Measurements from ENCODE around the gene SERAC1.

SERAC1 gene

GRCh38 chr6:158080849-158081656 lies 87.0 kb downstream of the SERAC1 start:
- Histone ChIP-seq H3K36me3 (ENCODE audit: insufficient read depth, low read length) (peaks cover 45% of the 10 kb centered on the region), H2AFZ (ENCODE audit: low read length, unreplicated experiment) (no peak overlapping the region), H3K27me3 (ENCODE audit: insufficient read depth, low read length) (no peaks in the 10 kb centered on the region), H3K4me3 (ENCODE audit: low read depth, low read length) (no peak overlapping the region), H3K79me2 (ENCODE audit: control insufficient read depth, insufficient read depth, low read length, unreplicated experiment) (no peaks in the 10 kb centered on the region), H3K27ac (ENCODE audit: low read depth, low read length) (no peak overlapping the region), H3K4me1 (ENCODE audit: control insufficient read depth, insufficient read depth, low read length, unreplicated experiment) (peaks cover 8% of the 10 kb centered on the region)

GRCh38 chr6:158078320-158078719 lies 89.7 kb downstream of the SERAC1 start:
- no peak overlapping the region for H2AFZ ChIP-seq (ENCODE audit: low read length, unreplicated experiment)
- peaks cover 41% of the 10 kb centered on the region for H3K36me3 ChIP-seq (ENCODE audit: insufficient read depth, low read length)

GRCh38 chr6:158077676-158078075 lies 90.4 kb downstream of the SERAC1 start:
- H3K36me3 ChIP-seq (ENCODE audit: insufficient read depth, low read length), result peaks cover 37% of the 10 kb centered on the region
- no peak overlapping the region for H3K4me3 ChIP-seq (ENCODE audit: low read depth, low read length)
- H3K4me1 ChIP-seq (ENCODE audit: control insufficient read depth, insufficient read depth, low read length, unreplicated experiment), result no peaks in the 10 kb centered on the region
- no peak overlapping the region for H2AFZ ChIP-seq (ENCODE audit: low read length, unreplicated experiment)
- H3K27ac ChIP-seq (ENCODE audit: low read depth, low read length), result no peak overlapping the region
- H3K27me3 ChIP-seq (ENCODE audit: insufficient read depth, low read length), result no peaks in the 10 kb centered on the region
- H3K79me2 ChIP-seq (ENCODE audit: control insufficient read depth, insufficient read depth, low read length, unreplicated experiment), result no peaks in the 10 kb centered on the region

More at GRCh38 chr6:158078320-158078719, 89.7 kb downstream of the SERAC1 start:
- Histone ChIP-seq H3K27ac (ENCODE audit: low read depth, low read length) (no peak overlapping the region), H3K27me3 (ENCODE audit: insufficient read depth, low read length) (no peaks in the 10 kb centered on the region), H3K4me3 (ENCODE audit: low read depth, low read length) (no peak overlapping the region), H3K4me1 (ENCODE audit: control insufficient read depth, insufficient read depth, low read length, unreplicated experiment) (peaks cover 4% of the 10 kb centered on the region), H3K79me2 (ENCODE audit: control insufficient read depth, insufficient read depth, low read length, unreplicated experiment) (no peaks in the 10 kb centered on the region)

GRCh38 chr6:158076548-158076947 lies 91.5 kb downstream of the SERAC1 start:
- Histone ChIP-seq H3K27ac (ENCODE audit: low read depth, low read length) (no peak overlapping the region), H2AFZ (ENCODE audit: low read length, unreplicated experiment) (no peak overlapping the region), H3K27me3 (ENCODE audit: insufficient read depth, low read length) (no peaks in the 10 kb centered on the region), H3K4me3 (ENCODE audit: low read depth, low read length) (no peak overlapping the region), H3K79me2 (ENCODE audit: control insufficient read depth, insufficient read depth, low read length, unreplicated experiment) (no peaks in the 10 kb centered on the region), H3K36me3 (ENCODE audit: insufficient read depth, low read length) (peaks cover 34% of the 10 kb centered on the region), H3K4me1 (ENCODE audit: control insufficient read depth, insufficient read depth, low read length, unreplicated experiment) (peaks cover 5% of the 10 kb centered on the region)

- H3K27ac ChIP-seq (ENCODE audit: low read depth, low read length), result no peak overlapping the region
- peaks cover 23% of the 10 kb centered on the region for H3K4me1 ChIP-seq (ENCODE audit: control insufficient read depth, insufficient read depth, low read length, unreplicated experiment)
- no peaks in the 10 kb centered on the region for H3K27me3 ChIP-seq (ENCODE audit: insufficient read depth, low read length)
- H3K36me3 ChIP-seq (ENCODE audit: insufficient read depth, low read length), result peaks cover 30% of the 10 kb centered on the region
- H3K4me3 ChIP-seq (ENCODE audit: low read depth, low read length), result no peak overlapping the region
- peaks cover 2% of the 10 kb centered on the region for H3K79me2 ChIP-seq (ENCODE audit: control insufficient read depth, insufficient read depth, low read length, unreplicated experiment)
- H2AFZ ChIP-seq (ENCODE audit: low read length, unreplicated experiment), result no peak overlapping the region
Observed at GRCh38 chr6:158073776-158074175, 94.3 kb downstream of the SERAC1 start.

GRCh38 chr6:158072083-158072721 lies 95.9 kb downstream of the SERAC1 start:
- H3K27ac ChIP-seq (ENCODE audit: low read depth, low read length), result peak overlapping the region; percentile 51
- H3K79me2 ChIP-seq (ENCODE audit: control insufficient read depth, insufficient read depth, low read length, unreplicated experiment), result peaks cover 2% of the 10 kb centered on the region

GRCh38 chr6:158071121-158072082 lies 96.7 kb downstream of the SERAC1 start:
- Histone ChIP-seq H3K4me1 (ENCODE audit: control insufficient read depth, insufficient read depth, low read length, unreplicated experiment) (peaks cover 38% of the 10 kb centered on the region), H3K27ac (ENCODE audit: low read depth, low read length) (peak overlapping the region; percentile 51), H3K36me3 (ENCODE audit: insufficient read depth, low read length) (peaks cover 16% of the 10 kb centered on the region), H3K27me3 (ENCODE audit: insufficient read depth, low read length) (no peaks in the 10 kb centered on the region), H2AFZ (ENCODE audit: low read length, unreplicated experiment) (no peak overlapping the region), H3K79me2 (ENCODE audit: control insufficient read depth, insufficient read depth, low read length, unreplicated experiment) (peaks cover 2% of the 10 kb centered on the region), H3K4me3 (ENCODE audit: low read depth, low read length) (no peak overlapping the region)

More at GRCh38 chr6:158072083-158072721, 95.9 kb downstream of the SERAC1 start:
- Histone ChIP-seq H3K4me1 (ENCODE audit: control insufficient read depth, insufficient read depth, low read length, unreplicated experiment) (peaks cover 38% of the 10 kb centered on the region), H2AFZ (ENCODE audit: low read length, unreplicated experiment) (no peak overlapping the region), H3K36me3 (ENCODE audit: insufficient read depth, low read length) (peaks cover 20% of the 10 kb centered on the region), H3K27me3 (ENCODE audit: insufficient read depth, low read length) (no peaks in the 10 kb centered on the region), H3K4me3 (ENCODE audit: low read depth, low read length) (no peak overlapping the region)

GRCh38 chr6:158070513-158070912 lies 97.5 kb downstream of the SERAC1 start:
- 0 out of 2 replicates have a peak overlapping the region, but pooled peaks have one; percentile 2 for H3K4me3 ChIP-seq (ENCODE audit: low read depth, low read length)
- peaks cover 2% of the 10 kb centered on the region for H3K79me2 ChIP-seq (ENCODE audit: control insufficient read depth, insufficient read depth, low read length, unreplicated experiment)
- H3K36me3 ChIP-seq (ENCODE audit: insufficient read depth, low read length), result peaks cover 15% of the 10 kb centered on the region
- no peaks in the 10 kb centered on the region for H3K27me3 ChIP-seq (ENCODE audit: insufficient read depth, low read length)
- peaks cover 38% of the 10 kb centered on the region for H3K4me1 ChIP-seq (ENCODE audit: control insufficient read depth, insufficient read depth, low read length, unreplicated experiment)
- peak overlapping the region; percentile 97 for H3K27ac ChIP-seq (ENCODE audit: low read depth, low read length)
- no peak overlapping the region for H2AFZ ChIP-seq (ENCODE audit: low read length, unreplicated experiment)

- Histone ChIP-seq H3K36me3 (ENCODE audit: insufficient read depth, low read length) (peaks cover 15% of the 10 kb centered on the region), H3K27me3 (ENCODE audit: insufficient read depth, low read length) (no peaks in the 10 kb centered on the region), H3K4me3 (ENCODE audit: low read depth, low read length) (peak overlapping the region; percentile 17; the same call in 1 of the 2 replicates), H3K27ac (ENCODE audit: low read depth, low read length) (peak overlapping the region; percentile 97), H3K79me2 (ENCODE audit: control insufficient read depth, insufficient read depth, low read length, unreplicated experiment) (peaks cover 2% of the 10 kb centered on the region), H3K4me1 (ENCODE audit: control insufficient read depth, insufficient read depth, low read length, unreplicated experiment) (peaks cover 38% of the 10 kb centered on the region), H2AFZ (ENCODE audit: low read length, unreplicated experiment) (no peak overlapping the region)
Observed at GRCh38 chr6:158069800-158070195, 98.3 kb downstream of the SERAC1 start.
